Measurements from ENCODE around the gene CEACAM19. TPM values are rescaled to one million over a fixed set of nuclear protein-coding genes. Genes with fewer than 3 reads are reported as not detected.
A peak's percentile ranks its signal among the peaks of the same experiment; 100 is the strongest.

The CEACAM19 gene
- polyA plus RNA-seq, 3 donors: 7.6 TPM; not detected in 2

- H3K27me3 Mint-ChIP-seq (ENCODE audit: low read depth in 3 of 3): peaks cover 5 to 10% (median 9%) of the 10 kb centered on the region in 3 donors
- Histone ChIP-seq H3K4me2 (replicated peaks; ENCODE audit: extremely low read depth, low read length, poor library complexity, severe bottlenecking) (peak overlapping the region; percentile 43), H4K20me1 (ENCODE audit: insufficient read depth, low read length) (no peaks in the 10 kb centered on the region), H3K9me3 (replicated peaks in 1 of 2; ENCODE audit: control insufficient read depth in 1 of 2, insufficient read depth in 1 of 2, low read length in 2 of 2) (no peaks in the 10 kb centered on the region), H3K9ac (ENCODE audit: insufficient read depth, low read length, poor library complexity, severe bottlenecking) (no peak overlapping the region), H3K79me2 (ENCODE audit: insufficient read depth, low read length) (no peaks in the 10 kb centered on the region), H3K27me3 (ENCODE audit: control insufficient read depth in 2 of 2, insufficient read depth in 2 of 2, low read length in 2 of 2) (peaks cover 0 to 5% of the 10 kb centered on the region in 2 donors), H3K36me3 (replicated peaks in 1 of 2; ENCODE audit: control insufficient read depth in 1 of 2, insufficient read depth in 2 of 2, low read length in 2 of 2) (no peaks in the 10 kb centered on the region), H3K27ac (ENCODE audit: low read depth in 1 of 2, low read length in 2 of 2) (peak overlapping the region in 1 of 2 donors; percentile 88), H3K4me3 (replicated peaks in 1 of 3; ENCODE audit: low read depth in 2 of 3, low read length in 3 of 3) (peak overlapping the region in 1 of 3 experiments; percentile 23), H2AFZ (ENCODE audit: insufficient read depth, low read depth, low read length, poor library complexity, severe bottlenecking) (no peak overlapping the region), H3K4me1 (ENCODE audit: control insufficient read depth in 1 of 2, insufficient read depth in 2 of 2, low read length in 2 of 2) (peaks cover 43 to 58% of the 10 kb centered on the region in 2 donors)
- intact Hi-C loops (cut with micrococcal nuclease): loop anchor here (5.0 kb wide), 2 partner anchors 40 to 80 kb away; no protein-coding TSS in a partner anchor
- peak overlapping the region; percentile 87 to 94 (median 91) for H3K27ac Mint-ChIP-seq
- WGBS (ENCODE audit: insufficient coverage): no CpG with 5 or more reads among the region's 5 CpGs
- peak overlapping the region in 1 of 2 donors; percentile 53 for H3K4me3 Mint-ChIP-seq
- H3K36me3 Mint-ChIP-seq: peaks cover 0 to 2% of the 10 kb centered on the region in 2 donors
- peaks cover 0 to 2% (median 0%) of the 10 kb centered on the region in 7 donors for H3K9me3 Mint-ChIP-seq
- peak in 1 of 3 donors; percentile 21 for DNase-seq
- H3K4me1 Mint-ChIP-seq: peaks cover 49% of the 10 kb centered on the region
- no peak for TF ChIP-seq CTCF (IDR thresholded peaks at IDR 0.05)
These were observed 21.1 kb downstream of the CEACAM19 start for GRCh38 chr19:44692379-44692721.

GRCh38 chr19:44694184-44694579, 22.9 kb downstream of the CEACAM19 start:
- peaks cover 0 to 2% of the 10 kb centered on the region in 2 donors for H3K36me3 Mint-ChIP-seq
- no peaks in the 10 kb centered on the region for H4K20me1 ChIP-seq (ENCODE audit: insufficient read depth, low read length)
- peaks cover 0 to 10% of the 10 kb centered on the region in 2 donors for H3K27me3 ChIP-seq (ENCODE audit: control insufficient read depth in 2 of 2, insufficient read depth in 2 of 2, low read length in 2 of 2)
- peak in 1 of 3 donors; percentile 43 for DNase-seq
- no peaks in the 10 kb centered on the region for H3K9me3 ChIP-seq (replicated peaks in 1 of 2; ENCODE audit: control insufficient read depth in 1 of 2, insufficient read depth in 1 of 2, low read length in 2 of 2)
- H3K27ac Mint-ChIP-seq: peak overlapping the region; percentile 42 to 93 (median 68)
- no peak overlapping the region for H3K27ac ChIP-seq (ENCODE audit: low read depth in 1 of 2, low read length in 2 of 2)
- peaks cover 31% of the 10 kb centered on the region for H3K4me1 Mint-ChIP-seq
- no peaks in the 10 kb centered on the region for H3K36me3 ChIP-seq (replicated peaks in 1 of 2; ENCODE audit: control insufficient read depth in 1 of 2, insufficient read depth in 2 of 2, low read length in 2 of 2)
- peaks cover 13 to 15% (median 13%) of the 10 kb centered on the region in 3 donors for H3K27me3 Mint-ChIP-seq (ENCODE audit: low read depth in 3 of 3)
- no peaks in the 10 kb centered on the region for H3K79me2 ChIP-seq (ENCODE audit: insufficient read depth, low read length)
- peaks cover 0 to 2% (median 0%) of the 10 kb centered on the region in 7 donors for H3K9me3 Mint-ChIP-seq
- H3K4me3 ChIP-seq (replicated peaks in 1 of 3; ENCODE audit: low read depth in 2 of 3, low read length in 3 of 3): no peak overlapping the region
- TF ChIP-seq CTCF (IDR thresholded peaks at IDR 0.05): peak; percentile 53
- intact Hi-C loops (cut with micrococcal nuclease): loop anchor here (5.0 kb wide), 2 partner anchors 38 to 78 kb away; no protein-coding TSS in a partner anchor
- peaks cover 25 to 39% of the 10 kb centered on the region in 2 donors for H3K4me1 ChIP-seq (ENCODE audit: control insufficient read depth in 1 of 2, insufficient read depth in 2 of 2, low read length in 2 of 2)
- 100% methylated on average over 1 of the region's 2 CpGs for WGBS (ENCODE audit: insufficient coverage)
- H3K4me2 ChIP-seq (replicated peaks; ENCODE audit: extremely low read depth, low read length, poor library complexity, severe bottlenecking): no peak overlapping the region
- no peak overlapping the region for H3K9ac ChIP-seq (ENCODE audit: insufficient read depth, low read length, poor library complexity, severe bottlenecking)
- H3K4me3 Mint-ChIP-seq: no peak overlapping the region
- H2AFZ ChIP-seq (ENCODE audit: insufficient read depth, low read depth, low read length, poor library complexity, severe bottlenecking): no peak overlapping the region

Data from CD14-positive monocyte (primary cell).